GM12801 (cell line): ENCODE measurements around the gene CDK14.

Experiments used
- TF ChIP-seq, protein P1 (sequence below): IDR thresholded peaks from one replicate; pipeline ENCODE4 v1.5.1; 2011; ENCODE audit warnings: control low read depth; ENCODE audit not compliant: insufficient read length; ENCODE audit errors: extremely low read depth

CDK14 gene

DNA sequence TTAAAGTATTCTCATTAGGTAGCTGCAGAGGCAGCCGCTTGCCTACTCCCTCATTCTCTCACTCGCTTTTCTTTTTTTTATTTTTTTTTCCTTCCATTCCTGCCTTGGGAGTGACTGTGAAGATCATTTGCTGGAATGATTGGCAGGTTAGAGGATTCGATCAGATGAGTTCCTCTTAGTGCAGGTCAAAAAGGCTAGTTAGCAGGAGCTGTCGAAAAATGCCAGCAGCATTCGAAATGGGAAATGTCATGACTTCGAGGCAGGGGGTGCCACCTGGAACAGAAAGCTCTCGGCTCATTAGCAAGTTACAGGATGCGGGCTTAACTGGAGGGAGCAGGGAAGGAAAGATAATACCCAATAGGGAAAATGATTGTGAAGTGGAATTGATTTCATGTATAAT lies 530.6 kb downstream of the CDK14 start:
- TF ChIP-seq, protein P1, sequence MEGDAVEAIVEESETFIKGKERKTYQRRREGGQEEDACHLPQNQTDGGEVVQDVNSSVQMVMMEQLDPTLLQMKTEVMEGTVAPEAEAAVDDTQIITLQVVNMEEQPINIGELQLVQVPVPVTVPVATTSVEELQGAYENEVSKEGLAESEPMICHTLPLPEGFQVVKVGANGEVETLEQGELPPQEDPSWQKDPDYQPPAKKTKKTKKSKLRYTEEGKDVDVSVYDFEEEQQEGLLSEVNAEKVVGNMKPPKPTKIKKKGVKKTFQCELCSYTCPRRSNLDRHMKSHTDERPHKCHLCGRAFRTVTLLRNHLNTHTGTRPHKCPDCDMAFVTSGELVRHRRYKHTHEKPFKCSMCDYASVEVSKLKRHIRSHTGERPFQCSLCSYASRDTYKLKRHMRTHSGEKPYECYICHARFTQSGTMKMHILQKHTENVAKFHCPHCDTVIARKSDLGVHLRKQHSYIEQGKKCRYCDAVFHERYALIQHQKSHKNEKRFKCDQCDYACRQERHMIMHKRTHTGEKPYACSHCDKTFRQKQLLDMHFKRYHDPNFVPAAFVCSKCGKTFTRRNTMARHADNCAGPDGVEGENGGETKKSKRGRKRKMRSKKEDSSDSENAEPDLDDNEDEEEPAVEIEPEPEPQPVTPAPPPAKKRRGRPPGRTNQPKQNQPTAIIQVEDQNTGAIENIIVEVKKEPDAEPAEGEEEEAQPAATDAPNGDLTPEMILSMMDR: no peak

DNA sequence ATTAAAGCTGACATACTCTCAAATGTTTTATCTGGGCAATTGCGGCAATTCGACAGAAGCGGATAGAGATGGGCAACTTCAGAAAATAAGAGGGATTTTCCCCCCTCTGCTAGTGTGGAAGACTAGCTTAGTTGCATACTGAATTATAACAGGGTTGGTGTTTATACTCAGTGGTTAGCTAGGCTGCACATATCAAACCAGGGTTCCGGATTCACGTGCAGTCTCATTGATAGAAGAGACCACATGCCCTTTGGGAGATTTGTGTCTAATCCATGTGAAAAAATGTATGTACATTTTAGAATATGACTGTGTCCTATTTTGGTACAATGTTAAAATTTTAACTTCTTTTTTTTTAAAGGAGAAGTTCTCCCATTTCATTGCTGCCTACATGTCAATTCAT lies 531.2 kb downstream of the CDK14 start:
- TF ChIP-seq, protein P1: no peak

GRCh38 chr7:91127959-91128358 lies 531.8 kb downstream of the CDK14 start:
- TF ChIP-seq, protein P1: no peak

DNA sequence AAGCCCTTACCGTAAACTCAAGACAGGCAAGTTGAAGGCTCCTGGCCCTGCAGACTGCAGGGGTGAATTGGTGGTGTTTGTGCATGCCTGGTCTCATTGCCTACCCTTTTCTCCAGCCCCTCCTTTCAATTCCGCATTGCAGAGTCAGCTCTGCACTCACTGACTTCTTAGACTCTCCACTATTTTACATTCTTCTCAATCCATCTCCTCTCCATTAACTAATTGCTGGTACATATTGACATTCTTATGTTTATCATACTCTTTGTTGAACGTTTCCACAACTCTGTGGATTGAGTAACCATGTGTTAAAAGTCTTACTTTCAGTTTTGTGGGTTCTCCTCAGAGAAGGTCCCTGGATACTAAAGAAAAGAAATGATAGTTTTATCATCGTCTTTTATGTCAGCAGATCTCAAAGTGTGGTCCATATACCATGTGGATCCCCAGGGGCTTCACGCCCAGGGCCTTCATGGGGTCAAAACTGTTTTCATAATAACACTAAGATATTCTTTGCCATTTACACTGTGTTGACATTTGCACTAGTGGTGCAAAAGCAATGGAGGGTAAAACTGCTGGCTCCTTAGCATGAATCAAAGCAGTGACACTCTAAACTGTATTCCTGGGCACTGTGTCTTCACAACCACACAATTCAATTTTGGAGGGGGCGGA lies 532.7 kb downstream of the CDK14 start:
- TF ChIP-seq, protein P1: no peak

DNA sequence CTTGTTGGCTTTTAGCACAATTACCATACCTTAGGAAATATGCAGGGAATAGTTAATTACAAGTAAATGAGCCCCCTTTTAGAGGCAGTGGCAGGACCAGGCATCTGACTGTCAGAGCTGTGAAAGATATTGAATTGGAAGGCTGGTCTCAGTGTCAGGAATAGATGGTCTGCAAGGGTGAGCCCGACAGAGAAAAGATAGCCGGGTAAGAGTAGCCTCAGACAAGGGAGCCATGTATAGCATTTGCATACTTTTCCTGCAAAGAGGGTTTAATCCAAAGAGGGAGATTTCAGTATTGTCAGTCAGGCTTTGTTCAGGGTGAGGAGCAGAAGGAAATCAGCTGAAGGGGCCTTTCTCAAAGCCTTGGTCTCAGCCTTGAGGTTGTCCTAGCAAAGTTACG lies 539.2 kb downstream of the CDK14 start:
- TF ChIP-seq, protein P1: no peak

DNA sequence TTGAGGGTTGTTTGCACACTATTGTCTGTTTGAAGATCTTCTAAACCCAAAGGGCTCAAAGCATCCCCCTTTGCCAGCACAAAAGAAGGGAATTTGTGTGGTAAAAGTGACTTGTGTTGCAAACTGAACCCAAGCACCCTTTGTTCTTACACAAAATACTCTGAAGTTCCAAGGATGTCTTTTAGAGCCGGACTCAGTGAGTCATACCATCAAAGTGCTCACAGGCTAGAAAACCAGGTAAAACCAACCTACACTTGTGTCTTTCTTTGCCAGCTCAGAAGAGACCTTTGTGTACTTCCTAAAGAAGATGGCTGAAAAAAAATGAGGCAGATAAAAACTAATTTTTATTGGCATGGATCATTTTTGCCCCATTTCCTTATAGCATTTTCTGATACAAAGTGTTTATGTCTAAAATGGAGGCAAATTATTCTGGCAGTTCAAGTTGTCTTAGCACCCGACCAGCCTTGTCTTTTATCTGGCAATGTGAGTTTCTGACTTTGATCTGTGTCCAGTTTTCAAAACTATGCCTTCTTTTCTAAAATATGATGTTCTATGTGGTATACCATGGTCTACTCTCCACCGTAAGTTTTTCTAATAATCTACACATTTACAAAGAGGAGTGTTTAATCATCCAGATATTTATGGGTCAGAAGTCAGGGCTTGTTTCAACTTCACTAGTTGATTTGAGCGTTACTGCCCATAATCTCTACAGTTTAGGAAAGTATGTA lies 539.7 kb downstream of the CDK14 start:
- TF ChIP-seq, protein P1: no peak

DNA sequence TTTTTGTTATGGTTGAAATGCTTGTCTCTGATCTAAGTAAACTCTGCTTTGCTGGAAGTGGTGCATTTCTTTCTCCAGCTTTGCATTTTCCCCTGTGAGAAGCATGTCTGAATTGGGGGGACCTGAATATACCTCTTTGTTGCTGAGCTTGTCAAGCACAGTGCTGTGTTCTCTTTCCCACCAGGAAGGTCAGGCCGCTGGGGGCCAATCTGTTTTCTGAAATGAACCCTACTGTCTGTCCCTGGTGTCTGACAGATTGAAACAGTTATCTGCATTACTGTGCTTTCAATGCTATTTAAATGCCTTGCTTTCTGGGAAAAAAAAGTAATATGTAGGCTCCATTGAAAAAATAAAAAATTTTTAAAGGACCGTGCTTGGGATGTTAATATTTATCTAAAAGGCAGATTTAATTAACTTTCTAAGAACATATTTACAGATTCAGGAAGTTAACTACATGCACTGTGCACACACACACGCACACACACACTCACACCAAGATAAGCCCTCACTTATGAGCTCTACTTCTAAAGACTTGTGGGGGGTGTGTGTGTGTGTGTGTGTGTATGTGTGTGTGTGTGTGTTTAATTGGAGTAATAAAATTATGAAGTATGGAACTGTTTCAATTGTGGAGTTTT lies 541.1 kb downstream of the CDK14 start:
- TF ChIP-seq, protein P1: no peak
